ENCODE data around the gene DARS2.
"Not testable (repeated sequence)": the region's sequence is repeated elsewhere in the genome, so short reads cannot be mapped to it uniquely, and the experiment has no call there.

Gene DARS2

GRCh38 chr1:173824315-173825081, at the start of gene DARS2, which contains the start of gene CENPL:
DARS2 (plus strand) TSS chr1:173824673; CDS start chr1:173825230, 557 bp downstream.
CENPL (minus strand) TSS chr1:173824883; CDS start chr1:173811299, 13,584 bp downstream.
- DNase-seq (ENCODE audit: low read depth) = peak; percentile 81

- DNase-seq (ENCODE audit: low read depth) = no peak
These were observed 48.8 kb upstream of the DARS2 start for GRCh38 chr1:173775578-173776226.

GRCh38 chr1:173779936-173780335, 44.5 kb upstream of the DARS2 start:
- DNase-seq (ENCODE audit: low read depth) = no peak

- no peak for DNase-seq (ENCODE audit: low read depth)
These were observed 39.5 kb upstream of the DARS2 start for GRCh38 chr1:173784997-173785396.

- no peak for DNase-seq (ENCODE audit: low read depth)
These were observed 34.6 kb upstream of the DARS2 start for GRCh38 chr1:173789841-173790240.

- DNase-seq (ENCODE audit: low read depth) = no peak
These were observed 26.4 kb upstream of the DARS2 start for GRCh38 chr1:173798078-173798477.

- DNase-seq (ENCODE audit: low read depth) = not testable (repeated sequence)
These were observed 24.5 kb upstream of the DARS2 start for GRCh38 chr1:173799995-173800394.

GRCh38 chr1:173802961-173803360, 21.5 kb upstream of the DARS2 start:
- no peak for DNase-seq (ENCODE audit: low read depth)

- DNase-seq (ENCODE audit: low read depth) = not testable (repeated sequence)
These were observed 10.8 kb upstream of the DARS2 start for GRCh38 chr1:173813654-173814053.

GRCh38 chr1:173818459-173818858, 6.0 kb upstream of the DARS2 start:
- no peak for DNase-seq (ENCODE audit: low read depth)

- no peak for DNase-seq (ENCODE audit: low read depth)
These were observed 2.8 kb upstream of the DARS2 start for GRCh38 chr1:173821680-173822079.

- DNase-seq (ENCODE audit: low read depth) = no peak
These were observed 625 bp upstream of the DARS2 start for GRCh38 chr1:173823781-173824314.

- no peak for DNase-seq (ENCODE audit: low read depth)
These were observed 3.1 kb downstream of the DARS2 start for GRCh38 chr1:173827611-173828010.

GRCh38 chr1:173832748-173833147, 8.3 kb downstream of the DARS2 start:
- no peak for DNase-seq (ENCODE audit: low read depth)

- DNase-seq (ENCODE audit: low read depth) = no peak
These were observed 27.6 kb downstream of the DARS2 start for GRCh38 chr1:173852105-173852504.

GRCh38 chr1:173853074-173853473, 28.6 kb downstream of the DARS2 start:
- DNase-seq (ENCODE audit: low read depth) = no peak

GRCh38 chr1:173856014-173856413, 31.5 kb downstream of the DARS2 start:
- DNase-seq (ENCODE audit: low read depth) = no peak

GRCh38 chr1:173856903-173857302, 32.4 kb downstream of the DARS2 start:
- no peak for DNase-seq (ENCODE audit: low read depth)

GRCh38 chr1:173857363-173857917, 33.0 kb downstream of the DARS2 start:
- no peak for DNase-seq (ENCODE audit: low read depth)

- DNase-seq (ENCODE audit: low read depth) = not testable (repeated sequence)
These were observed 35.1 kb downstream of the DARS2 start for GRCh38 chr1:173859547-173859946.

GRCh38 chr1:173860065-173860464, 35.6 kb downstream of the DARS2 start:
- DNase-seq (ENCODE audit: low read depth) = no peak

GRCh38 chr1:173861731-173862145, 37.3 kb downstream of the DARS2 start:
- peak; percentile 26 for DNase-seq (ENCODE audit: low read depth)

Measured in stimulated activated CD8-positive, alpha-beta memory T cell treated with anti-CD3 and anti-CD28 coated beads, Interleukin-4, amount 100 ng/mL, for 24 hours (primary cell).